SK-N-SH (cell line): ENCODE measurements around the gene VRK2. TPM values are rescaled to one million over a fixed set of nuclear protein-coding genes. Genes with fewer than 3 reads are reported as not detected.
A peak's percentile ranks its signal among the peaks of the same experiment; 100 is the strongest.
"Not testable (repeated sequence)": the region's sequence is repeated elsewhere in the genome, so short reads cannot be mapped to it uniquely, and the experiment has no call there.

Experiments
- CTCF ChIA-PET: fragments of 300-600, 350-600 bp; formaldehyde crosslinking; extraction: SDS; loops from one replicate; lab custom pipeline; 2021; lab: Yijun Ruan, JAX
- POLR2A ChIA-PET: fragments of 350-600 bp; sonication (Branson Sonifier 250); formaldehyde crosslinking; extraction: SDS; loops from one replicate; lab custom pipeline; 2020; ENCODE audit warnings: antibody characterized with exemption, inconsistent platforms; lab: Yijun Ruan, JAX
- DNase-seq: peaks from one replicate; pipeline ENCODE4 v3.0.0; 2012
- H2AFZ ChIP-seq: fragments of 200-600 bp; sonication (generic); 2 replicates; pipeline ENCODE4 v1.8.1; 2016; ENCODE audit warnings: antibody characterized with exemption, mild to moderate bottlenecking, low read depth
- H3F3A ChIP-seq: fragments of 200-600 bp; sonication (generic); replicated peaks from 2 replicates; pipeline ENCODE3; 2016; ENCODE audit warnings: antibody characterized with exemption, mild to moderate bottlenecking; ENCODE audit not compliant: insufficient read depth
- H3K27ac ChIP-seq, 2 experiments: fragments of 200-500 bp in 1 of 2; fragments of 200-600 bp in 1 of 2; sonication (Bioruptor generic) in 1 of 2; sonication (generic), shearing (Covaris generic) in 1 of 2; 2 replicates each; pipeline versions ENCODE4 v1.5.1 to v1.6.1; 2014 to 2016; ENCODE audit warnings: low read depth in 2 of 2, inconsistent platforms in 1 of 2, low read length in 1 of 2, mild to moderate bottlenecking in 1 of 2, mixed read lengths in 1 of 2
- H3K27me3 ChIP-seq: fragments of 200-600 bp; sonication (generic), shearing (Covaris generic); 2 replicates; pipeline ENCODE4 v1.6.1; 2016; ENCODE audit warnings: mixed run types; ENCODE audit not compliant: insufficient read depth
- H3K36me3 ChIP-seq, 2 experiments: fragments of 200-500 bp in 1 of 2; fragments of 200-600 bp in 1 of 2; sonication (Bioruptor generic) in 1 of 2; sonication (generic) in 1 of 2; replicated peaks in 1 of 2; 2 replicates each; pipeline versions ENCODE3 to v1.5.1; 2014 to 2016; ENCODE audit warnings: low read length in 1 of 2, mild to moderate bottlenecking in 1 of 2; ENCODE audit not compliant: insufficient read depth in 2 of 2, control insufficient read depth in 1 of 2
- H3K4me1 ChIP-seq, 2 experiments: fragments of 200-500 bp in 1 of 2; fragments of 200-600 bp in 1 of 2; sonication (Bioruptor generic) in 1 of 2; sonication (generic), shearing (Covaris generic) in 1 of 2; 2 replicates each; pipeline versions ENCODE4 v1.5.1 to v1.6.1; 2014 to 2016; ENCODE audit warnings: low read depth in 1 of 2, low read length in 1 of 2, mixed run types in 1 of 2; ENCODE audit not compliant: insufficient read depth in 2 of 2, control insufficient read depth in 1 of 2
- H3K4me2 ChIP-seq: fragments of 200-600 bp; sonication (generic), shearing (Covaris generic); 2 replicates; pipeline ENCODE4 v1.6.1; 2017; ENCODE audit warnings: mixed run types
- H3K4me3 ChIP-seq, 2 experiments: fragments of 200-500 bp in 1 of 2; fragments of 200-600 bp in 1 of 2; sonication (Bioruptor generic) in 1 of 2; sonication (generic), shearing (Covaris generic) in 1 of 2; 2 replicates each; pipeline versions ENCODE4 v1.5.1 to v1.8.1; 2014 to 2016; ENCODE audit warnings: low read depth in 2 of 2, inconsistent platforms in 1 of 2, low read length in 1 of 2, mild to moderate bottlenecking in 1 of 2, mixed read lengths in 1 of 2, moderate library complexity in 1 of 2
- H3K79me2 ChIP-seq: fragments of 200-600 bp; sonication (generic); 2 replicates; pipeline ENCODE4 v1.8.1; 2017; ENCODE audit warnings: mild to moderate bottlenecking; ENCODE audit not compliant: insufficient read depth
- H3K9ac ChIP-seq: fragments of 200-600 bp; sonication (generic); 2 replicates; pipeline ENCODE4 v1.6.1; 2017; ENCODE audit warnings: mixed run types
- H3K9me2 ChIP-seq: fragments of 200-600 bp; sonication (generic); 2 replicates; pipeline ENCODE4 v1.6.1; 2017; ENCODE audit warnings: mixed run types
- H3K9me3 ChIP-seq: fragments of 200-600 bp; sonication (generic); 2 replicates; pipeline ENCODE4 v1.6.1; 2017; ENCODE audit warnings: mixed run types, mild to moderate bottlenecking, moderate library complexity
- H4K20me1 ChIP-seq: fragments of 200-600 bp; sonication (generic); 2 replicates; pipeline ENCODE4 v1.6.1; 2017; ENCODE audit warnings: mild to moderate bottlenecking, mixed run types; ENCODE audit not compliant: insufficient read depth
- CTCF ChIP-seq: fragments of 200-600 bp; sonication (generic); IDR thresholded peaks from 2 replicates; pipeline ENCODE4 v1.6.1; 2017; ENCODE audit warnings: antibody characterized with exemption, mild to moderate bottlenecking, moderate library complexity
- EP300 ChIP-seq, 2 experiments: IDR thresholded peaks; 2 replicates each; pipeline versions ENCODE4 v1.4.0 to v1.6.1; 2012; ENCODE audit warnings: borderline replicate concordance in 1 of 2, low read depth in 1 of 2, low read length in 1 of 2
- FOSL2 ChIP-seq: IDR thresholded peaks from 2 replicates; pipeline ENCODE4 v1.4.0; 2012; ENCODE audit warnings: low read depth, mild to moderate bottlenecking, moderate library complexity, borderline replicate concordance
- GABPA ChIP-seq: IDR thresholded peaks from 2 replicates; pipeline ENCODE4 v1.4.0; 2012; ENCODE audit warnings: low read depth, mild to moderate bottlenecking
- JUND ChIP-seq: IDR thresholded peaks from 2 replicates; pipeline ENCODE4 v1.4.0; 2012
- MEF2A ChIP-seq: IDR thresholded peaks from 2 replicates; pipeline ENCODE4 v1.4.0; 2012; ENCODE audit warnings: low read depth, borderline replicate concordance
- MXI1 ChIP-seq: IDR thresholded peaks from 2 replicates; pipeline ENCODE4 v1.6.1; 2012; ENCODE audit warnings: mild to moderate bottlenecking, low read depth, low read length, improper control_type of control experiment
- PBX3 ChIP-seq: IDR thresholded peaks from 2 replicates; pipeline ENCODE4; 2012
- SMC3 ChIP-seq: IDR thresholded peaks from 2 replicates; pipeline ENCODE4 v1.6.1; 2012; ENCODE audit warnings: low read depth, low read length, improper control_type of control experiment
- TCF12 ChIP-seq: IDR thresholded peaks from 2 replicates; pipeline ENCODE4 v1.4.0; 2012
- TEAD4 ChIP-seq: IDR thresholded peaks from 2 replicates; pipeline ENCODE4 v1.4.0; 2012; ENCODE audit warnings: mild to moderate bottlenecking, borderline replicate concordance; ENCODE audit not compliant: insufficient read depth
- USF2 ChIP-seq: fragments of 150-350 bp; IDR thresholded peaks from 2 replicates; pipeline ENCODE4 v1.6.1; 2017; ENCODE audit warnings: antibody characterized with exemption, low read length, low read depth, borderline replicate concordance
- WGBS: methylation state at CpG from one replicate; pipeline ENCODE4 v1.1.6; 2017; ENCODE audit warnings: low lambda C conversion rate; 5-methylcytosine and 5-hydroxymethylcytosine counted together
- polyA plus RNA-seq, 3 experiments: library from polyadenylated mRNA; depleted of rRNA; stranded (reverse); fragments of >200 nt; gene quantifications; 2 replicates each; pipeline ENCODE4 v1.2.3, GENCODE V29; 2012

VRK2 gene
- polyA plus RNA-seq, 1 of the 3 experiments (the other 2 are of a cell fraction), result not detected

- TF ChIP-seq CTCF, result no peak
- TF ChIP-seq TEAD4, result peak; percentile 94
- peak; percentile 100 for TF ChIP-seq TCF12
- no peak for TF ChIP-seq USF2
- TF ChIP-seq JUND, result peak; percentile 94
- TF ChIP-seq, all 33 proteins: peak for 15
These were observed 94.0 kb downstream of the VRK2 start (continued) for GRCh38 chr2:58140508-58141072.

- H3K79me2 ChIP-seq, H3K9me3 ChIP-seq, H3K9me2 ChIP-seq, DNase-seq, H3K4me3 ChIP-seq, H4K20me1 ChIP-seq, POLR2A ChIA-PET, H3K4me2 ChIP-seq, H3K9ac ChIP-seq, H3K4me1 ChIP-seq, H2AFZ ChIP-seq, H3K36me3 ChIP-seq, H3K27ac ChIP-seq, H3K27me3 ChIP-seq, CTCF ChIA-PET: not testable (repeated sequence)
- peaks cover 15% of the 10 kb centered on the region for H3F3A ChIP-seq
- 94% methylated on average over 6 of the region's 6 CpGs for WGBS
These were observed 99.2 kb downstream of the VRK2 start for GRCh38 chr2:58145769-58146168.

GRCh38 chr2:58146707-58147106 is 100.1 kb downstream of the VRK2 start:
- Histone ChIP-seq H3K4me3 (no peak overlapping the region), H3K9ac (no peak overlapping the region), H3K79me2 (no peaks in the 10 kb centered on the region), H2AFZ (no peak overlapping the region), H3K27me3 (no peaks in the 10 kb centered on the region), H3F3A (peaks cover 9% of the 10 kb centered on the region), H3K4me2 (no peak overlapping the region; the same call in 1 of the 2 replicates), H3K4me1 (no peaks in the 10 kb centered on the region; a peak in 1 of 4 replicates), H4K20me1 (no peaks in the 10 kb centered on the region), H3K9me2 (no peaks in the 10 kb centered on the region), H3K27ac (no peak overlapping the region), H3K9me3 (no peaks in the 10 kb centered on the region), H3K36me3 (no peaks in the 10 kb centered on the region)
- ChIA-PET POLR2A (no interaction called here), CTCF (no interaction called here)
- DNase-seq, result no peak
- TF ChIP-seq EP300 (IDR thresholded peaks at IDR 0.05; ENCODE audit: borderline replicate concordance in 1 of 2, low read depth in 1 of 2, low read length in 1 of 2) (peak in 1 of 2 experiments; percentile 39; a peak in 1 of 4 replicates), SMC3 (no peak), TEAD4 (0 out of 2 replicates have a peak, but pooled peaks have one; percentile 26), FOSL2 (peak; percentile 90; the same call in 1 of the 2 replicates), MEF2A (no peak), PBX3 (peak; percentile 89), JUND (peak; percentile 84), TCF12 (peak; percentile 68), MXI1 (no peak), GABPA (no peak)
- 10% methylated on average over 1 of the region's 1 CpG for WGBS
